PC-3 (cell line): ENCODE data around the gene ADAMTS16.

Experiments used
- EZH2 ChIP-seq: fragments of 300-600 bp; sonication (generic); IDR thresholded peaks from one replicate; pipeline ENCODE4 v1.6.1; 2017; ENCODE audit warnings: antibody characterized with exemption, mild to moderate bottlenecking, low read length; ENCODE audit not compliant: unreplicated experiment
- TF ChIP-seq, protein P1 (sequence below): fragments of 300-600 bp; sonication (generic); conservative IDR thresholded peaks from 2 replicates; pipeline ENCODE4 v1.5.1; 2017; ENCODE audit warnings: antibody characterized with exemption, low read depth, mild to moderate bottlenecking, low read length

DNA sequence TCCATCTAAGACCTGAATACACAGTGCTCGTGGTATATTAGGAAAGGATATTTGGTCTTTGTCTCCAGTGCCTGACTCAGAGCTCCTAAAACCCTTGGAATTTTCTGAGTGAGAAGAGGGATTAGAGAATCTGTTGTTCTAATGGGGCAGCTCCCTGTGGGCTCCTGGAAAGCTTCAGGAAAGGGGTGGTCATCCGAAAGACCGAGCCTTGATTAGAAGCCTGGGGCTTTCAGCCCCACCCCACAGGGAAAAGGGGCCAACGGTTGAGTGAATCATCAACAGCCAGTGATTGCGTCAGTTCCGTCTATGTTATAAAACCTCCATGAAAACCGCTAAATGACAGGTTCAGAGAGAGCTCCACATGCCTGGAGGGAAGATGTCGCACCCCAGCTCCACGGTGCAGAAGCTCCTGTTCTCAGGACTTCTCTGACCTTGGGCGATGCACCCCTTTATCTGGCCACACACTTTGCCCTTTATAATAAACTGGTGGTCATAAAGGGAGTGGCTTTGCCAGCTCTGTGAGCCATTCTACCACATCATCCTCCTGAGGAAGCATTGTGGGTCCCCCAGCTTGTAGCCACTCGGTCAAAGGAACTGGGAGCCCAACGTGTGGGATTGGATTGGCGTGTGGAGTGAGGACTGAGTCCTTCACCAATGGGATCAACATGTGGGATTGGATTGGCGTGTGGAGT is 211.3 kb downstream of the ADAMTS16 start:
- TF ChIP-seq, protein P1, sequence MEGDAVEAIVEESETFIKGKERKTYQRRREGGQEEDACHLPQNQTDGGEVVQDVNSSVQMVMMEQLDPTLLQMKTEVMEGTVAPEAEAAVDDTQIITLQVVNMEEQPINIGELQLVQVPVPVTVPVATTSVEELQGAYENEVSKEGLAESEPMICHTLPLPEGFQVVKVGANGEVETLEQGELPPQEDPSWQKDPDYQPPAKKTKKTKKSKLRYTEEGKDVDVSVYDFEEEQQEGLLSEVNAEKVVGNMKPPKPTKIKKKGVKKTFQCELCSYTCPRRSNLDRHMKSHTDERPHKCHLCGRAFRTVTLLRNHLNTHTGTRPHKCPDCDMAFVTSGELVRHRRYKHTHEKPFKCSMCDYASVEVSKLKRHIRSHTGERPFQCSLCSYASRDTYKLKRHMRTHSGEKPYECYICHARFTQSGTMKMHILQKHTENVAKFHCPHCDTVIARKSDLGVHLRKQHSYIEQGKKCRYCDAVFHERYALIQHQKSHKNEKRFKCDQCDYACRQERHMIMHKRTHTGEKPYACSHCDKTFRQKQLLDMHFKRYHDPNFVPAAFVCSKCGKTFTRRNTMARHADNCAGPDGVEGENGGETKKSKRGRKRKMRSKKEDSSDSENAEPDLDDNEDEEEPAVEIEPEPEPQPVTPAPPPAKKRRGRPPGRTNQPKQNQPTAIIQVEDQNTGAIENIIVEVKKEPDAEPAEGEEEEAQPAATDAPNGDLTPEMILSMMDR = no peak
- no peak for TF ChIP-seq EZH2
